HL-60/S4 (cell line): ENCODE results near the gene CDK11B.

Experiments used
- in situ Hi-C: fragments of 300-500 bp; cut with MboI; formaldehyde crosslinking; loops from 2 replicates; pipeline ENCODE4 v1.14.3; 2022; ENCODE audit warnings: low sequenced_read_pairs

Gene CDK11B

DNA sequence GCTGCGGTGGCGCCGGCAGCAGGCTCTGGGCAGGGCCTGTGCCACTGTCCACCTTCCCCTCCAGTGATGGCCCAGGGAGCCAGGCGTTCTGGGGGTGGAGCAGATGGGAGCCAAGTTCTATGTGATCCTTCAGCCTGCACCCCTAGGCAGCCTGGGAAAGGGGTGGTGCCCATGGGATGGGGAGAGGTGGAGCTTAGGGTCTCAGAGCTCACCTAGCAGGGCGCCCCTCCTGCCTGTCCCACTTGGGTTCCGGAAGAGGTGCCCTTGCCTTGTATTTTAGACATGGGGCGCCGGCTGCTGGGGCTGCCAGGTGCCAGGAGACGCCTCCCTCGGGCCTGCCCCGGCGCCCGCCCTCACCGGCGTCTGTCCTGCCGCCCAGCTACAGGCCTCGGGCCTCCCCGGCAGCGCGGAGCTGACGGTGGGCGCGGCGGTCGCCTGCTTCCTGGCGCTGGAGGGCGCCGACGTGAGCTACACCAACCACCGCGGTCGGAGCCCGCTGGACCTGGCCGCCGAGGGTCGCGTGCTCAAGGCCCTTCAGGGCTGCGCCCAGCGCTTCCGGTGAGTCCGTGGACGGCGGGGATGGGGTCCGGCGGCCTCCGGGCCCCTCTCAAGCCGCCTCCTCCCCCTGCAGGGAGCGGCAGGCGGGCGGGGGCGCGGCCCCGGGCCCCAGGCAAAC is 29.9 kb downstream of the CDK11B start:
- in situ Hi-C loops, result no loop called here

DNA sequence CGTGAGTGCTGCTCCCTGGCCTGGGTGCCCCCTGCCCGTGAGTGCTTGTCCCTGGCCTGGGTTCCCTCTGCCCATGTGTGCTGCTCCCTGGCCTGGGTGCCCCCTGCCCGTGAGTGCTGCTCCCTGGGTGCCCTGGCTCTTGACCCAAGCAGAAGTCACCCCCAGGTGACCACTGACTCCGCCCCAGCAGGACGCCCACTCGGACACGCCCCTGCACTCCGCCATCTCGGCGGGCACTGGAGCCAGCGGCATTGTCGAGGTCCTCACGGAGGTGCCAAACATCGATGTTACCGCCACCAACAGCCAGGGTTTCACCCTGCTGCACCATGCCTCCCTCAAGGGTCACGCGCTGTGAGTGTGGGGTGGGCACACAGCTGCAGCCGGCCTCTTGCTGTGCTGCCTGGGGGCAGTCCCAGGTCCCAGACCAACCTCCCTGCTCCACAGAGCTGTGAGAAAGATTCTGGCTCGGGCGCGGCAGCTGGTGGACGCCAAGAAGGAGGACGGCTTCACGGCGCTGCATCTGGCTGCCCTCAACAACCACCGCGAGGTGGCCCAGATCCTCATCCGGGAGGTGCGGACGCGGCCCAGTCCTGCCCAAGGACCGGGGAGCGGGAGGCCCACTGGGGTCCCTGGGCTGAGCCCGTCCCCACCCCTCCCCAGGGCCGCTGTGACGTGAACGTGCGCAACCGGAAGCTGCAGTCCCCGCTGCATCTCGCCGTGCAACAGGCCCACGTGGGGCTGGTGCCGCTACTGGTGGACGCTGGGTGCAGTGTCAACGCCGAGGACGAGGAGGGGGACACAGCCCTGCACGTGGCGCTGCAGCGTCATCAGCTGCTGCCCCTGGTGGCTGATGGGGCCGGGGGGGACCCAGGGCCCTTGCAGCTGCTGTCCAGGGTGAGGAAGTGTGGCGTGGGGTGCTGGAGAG is 30.7 kb downstream of the CDK11B start:
- in situ Hi-C loops, result no loop called here

DNA sequence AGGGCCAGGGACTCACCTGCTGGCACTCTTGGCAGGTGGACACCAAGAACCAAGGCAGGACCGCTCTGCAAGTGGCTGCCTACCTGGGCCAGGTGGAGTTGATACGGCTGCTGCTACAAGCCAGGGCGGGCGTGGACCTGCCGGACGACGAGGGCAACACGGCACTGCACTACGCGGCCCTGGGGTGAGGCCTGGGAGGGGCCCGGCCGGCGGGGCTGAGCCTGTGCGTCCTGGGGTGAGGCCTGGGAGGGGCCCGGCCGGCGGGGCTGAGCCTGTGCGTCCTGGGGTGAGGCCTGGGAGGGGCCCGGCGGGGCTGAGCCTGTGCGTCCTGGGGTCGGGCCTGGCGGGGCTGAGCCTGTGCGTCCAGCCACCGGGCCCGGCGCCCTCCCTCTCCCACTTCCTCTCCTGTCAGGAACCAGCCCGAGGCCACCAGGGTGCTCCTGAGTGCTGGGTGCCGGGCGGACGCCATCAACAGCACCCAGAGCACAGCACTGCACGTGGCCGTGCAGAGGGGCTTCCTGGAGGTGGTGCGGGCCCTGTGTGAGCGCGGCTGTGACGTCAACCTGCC is 31.5 kb downstream of the CDK11B start:
- in situ Hi-C loops, result no loop called here

DNA sequence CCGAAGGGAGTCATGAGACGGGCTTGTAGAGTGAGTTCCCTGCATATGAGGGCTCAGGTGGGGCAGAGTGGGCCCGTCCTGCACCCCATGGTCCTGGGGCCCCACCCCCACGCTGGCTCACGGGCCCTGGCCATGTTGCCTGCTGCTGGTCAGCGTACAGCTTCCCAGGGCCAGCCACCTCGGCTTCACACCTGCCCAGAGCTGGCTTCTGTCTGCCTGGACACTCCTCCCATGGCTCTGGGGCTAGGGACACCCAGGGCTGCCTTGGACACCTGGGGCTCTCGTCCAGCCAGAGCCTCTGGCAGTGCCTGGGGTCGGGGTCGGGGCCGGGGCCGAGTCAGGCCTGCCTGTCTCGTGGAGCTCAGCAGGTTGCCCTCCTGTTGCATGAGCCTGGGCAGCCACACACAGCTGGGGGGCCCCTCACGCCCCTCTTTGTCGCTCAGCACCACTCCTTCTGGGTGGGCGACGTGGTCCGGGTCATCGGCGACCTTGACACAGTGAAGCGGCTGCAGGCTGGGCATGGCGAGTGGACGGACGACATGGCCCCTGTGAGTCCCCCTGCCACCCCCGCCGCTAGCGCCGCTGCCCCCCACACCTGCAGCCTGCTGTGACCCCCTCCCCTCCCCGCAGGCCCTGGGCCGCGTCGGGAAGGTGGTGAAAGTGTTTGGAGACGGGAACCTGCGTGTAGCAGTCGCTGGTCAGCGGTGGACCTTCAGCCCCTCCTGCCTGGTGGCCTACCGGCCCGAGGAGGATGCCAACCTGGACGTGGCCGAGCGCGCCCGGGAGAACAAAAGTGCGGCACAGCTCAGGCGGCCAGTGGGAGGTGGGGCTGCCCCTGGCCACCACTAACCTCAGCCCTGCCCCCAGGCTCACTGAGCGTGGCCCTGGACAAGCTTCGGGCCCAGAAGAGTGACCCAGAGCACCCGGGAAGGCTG is 32.3 kb downstream of the CDK11B start:
- in situ Hi-C loops, result no loop called here

DNA sequence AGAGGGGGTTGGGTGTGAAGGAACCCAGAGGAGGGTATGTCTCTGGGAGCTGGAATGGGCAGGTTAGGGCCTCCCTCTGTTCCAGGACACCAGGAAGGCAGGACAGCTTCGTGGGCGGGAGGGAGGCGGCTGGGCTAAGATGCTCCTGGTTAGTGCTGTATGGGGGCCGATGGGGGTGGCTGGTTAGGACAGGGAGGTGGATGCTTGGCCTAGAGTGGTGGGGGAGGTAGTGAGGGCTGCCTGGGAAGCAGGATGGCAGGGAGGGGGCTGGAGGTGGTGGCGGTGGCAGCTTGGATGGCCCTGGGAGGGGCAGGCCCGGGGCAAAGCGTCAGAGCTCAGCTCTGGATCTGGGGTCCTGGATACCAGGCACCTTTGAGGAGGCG is 33.0 kb downstream of the CDK11B start:
- in situ Hi-C loops, result no loop called here

DNA sequence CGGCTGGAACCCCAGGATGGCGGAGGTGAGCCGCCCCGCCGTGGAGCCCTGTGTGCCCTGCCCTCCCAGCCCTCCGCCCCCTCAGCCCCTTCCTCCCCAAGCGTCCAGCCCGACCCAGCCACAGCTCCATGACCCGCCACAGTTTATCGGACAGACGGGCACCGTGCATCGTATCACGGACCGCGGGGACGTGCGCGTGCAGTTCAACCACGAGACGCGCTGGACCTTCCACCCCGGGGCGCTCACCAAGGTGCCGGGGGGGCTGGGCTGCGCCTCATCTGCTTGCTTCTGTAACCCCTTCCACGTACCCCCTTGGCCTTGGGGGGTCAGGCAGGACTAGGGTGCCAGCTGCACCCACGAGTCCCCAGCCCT is 33.4 kb downstream of the CDK11B start:
- in situ Hi-C loops, result no loop called here

DNA sequence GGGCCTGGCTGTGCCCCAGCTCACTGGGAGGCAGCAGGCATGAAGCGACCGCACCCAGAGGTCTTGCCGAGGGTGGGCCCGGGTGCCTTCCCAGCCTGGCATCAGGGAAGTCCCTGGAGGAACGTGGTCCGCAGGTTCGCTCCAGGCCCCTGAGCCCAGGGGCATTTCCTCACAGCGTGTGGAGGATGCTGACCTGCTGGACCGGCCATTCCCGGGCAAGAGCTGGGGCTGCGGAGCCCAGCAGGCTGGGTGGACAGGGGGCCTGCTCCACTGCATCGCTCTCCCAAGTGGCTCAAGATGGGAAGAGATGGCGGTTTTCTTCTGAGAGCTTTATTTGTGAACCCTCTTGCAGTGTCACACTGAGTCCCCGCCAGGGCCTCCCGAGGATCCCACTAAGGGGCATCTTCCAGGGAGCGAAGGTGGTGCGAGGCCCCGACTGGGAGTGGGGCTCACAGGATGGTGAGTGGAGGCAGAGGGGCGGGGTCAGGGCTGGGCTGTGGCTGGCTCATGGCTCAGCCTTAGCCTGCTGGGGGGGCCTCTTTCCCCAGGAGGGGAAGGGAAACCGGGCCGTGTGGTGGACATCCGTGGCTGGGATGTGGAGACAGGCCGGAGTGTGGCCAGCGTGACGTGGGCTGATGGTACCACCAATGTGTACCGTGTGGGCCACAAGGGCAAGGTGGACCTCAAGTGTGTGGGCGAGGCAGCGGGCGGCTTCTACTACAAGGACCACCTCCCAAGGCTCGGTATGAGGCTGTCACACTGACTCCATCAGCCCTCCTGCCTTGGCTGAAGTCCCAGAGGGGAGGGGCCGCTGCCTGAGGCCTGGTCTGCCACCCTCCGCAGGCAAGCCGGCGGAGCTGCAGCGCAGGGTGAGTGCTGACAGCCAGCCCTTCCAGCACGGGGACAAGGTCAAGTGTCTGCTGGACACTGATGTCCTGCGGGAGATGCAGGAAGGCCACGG is 34.1 kb downstream of the CDK11B start:
- in situ Hi-C loops, result no loop called here

DNA sequence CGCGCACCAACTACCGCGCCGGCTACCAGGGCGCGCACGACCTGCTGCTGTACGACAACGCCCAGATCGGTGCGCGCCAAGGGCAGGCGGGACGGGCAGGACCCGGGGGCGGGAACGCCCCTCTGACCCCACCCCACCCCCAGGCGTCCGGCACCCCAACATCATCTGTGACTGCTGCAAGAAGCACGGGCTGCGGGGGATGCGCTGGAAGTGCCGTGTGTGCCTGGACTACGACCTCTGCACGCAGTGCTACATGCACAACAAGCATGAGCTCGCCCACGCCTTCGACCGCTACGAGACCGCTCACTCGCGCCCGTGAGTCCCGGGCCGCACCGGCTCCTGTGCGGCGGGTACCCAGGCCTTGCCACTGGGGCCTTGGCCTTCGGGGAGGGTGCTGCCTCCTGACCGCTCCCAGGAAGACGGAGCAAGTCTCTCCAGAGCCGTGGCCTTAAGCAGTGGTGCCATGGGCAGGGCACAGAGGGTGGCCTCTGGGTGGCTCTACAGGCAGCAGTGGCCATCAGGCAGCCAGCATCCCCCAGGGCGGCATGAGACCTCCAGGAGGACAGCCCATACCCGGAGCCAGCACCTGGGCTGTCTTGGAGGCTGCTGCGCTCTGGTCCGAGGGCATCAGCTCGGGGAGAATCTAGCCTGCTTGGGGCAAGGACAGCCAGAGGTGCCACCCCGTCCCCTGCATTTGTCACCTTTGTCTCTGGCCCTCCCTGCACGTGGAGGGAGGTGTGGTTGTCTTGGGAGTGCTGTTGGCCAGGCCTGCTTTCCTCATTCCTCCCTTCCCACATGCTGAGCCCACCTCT is 35.0 kb downstream of the CDK11B start:
- in situ Hi-C loops, result no loop called here

DNA sequence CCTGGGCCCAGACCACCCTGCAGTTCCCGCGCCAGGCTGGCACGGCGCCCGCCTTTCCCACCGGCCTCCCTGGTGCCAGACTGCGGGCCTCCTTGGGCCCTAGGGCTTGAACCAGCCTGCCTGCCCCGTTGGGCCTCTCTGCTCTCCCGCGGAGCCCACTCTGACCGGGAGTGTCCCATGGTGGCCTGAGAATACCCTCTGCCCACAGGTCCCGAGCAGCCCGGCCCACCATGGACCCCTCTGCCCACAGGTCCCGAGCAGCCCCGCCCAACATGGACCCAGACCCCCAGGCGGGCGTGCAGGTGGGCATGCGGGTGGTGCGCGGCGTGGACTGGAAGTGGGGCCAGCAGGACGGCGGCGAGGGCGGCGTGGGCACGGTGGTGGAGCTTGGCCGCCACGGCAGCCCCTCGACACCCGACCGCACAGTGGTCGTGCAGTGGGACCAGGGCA is 35.6 kb downstream of the CDK11B start:
- in situ Hi-C loops, result no loop called here

DNA sequence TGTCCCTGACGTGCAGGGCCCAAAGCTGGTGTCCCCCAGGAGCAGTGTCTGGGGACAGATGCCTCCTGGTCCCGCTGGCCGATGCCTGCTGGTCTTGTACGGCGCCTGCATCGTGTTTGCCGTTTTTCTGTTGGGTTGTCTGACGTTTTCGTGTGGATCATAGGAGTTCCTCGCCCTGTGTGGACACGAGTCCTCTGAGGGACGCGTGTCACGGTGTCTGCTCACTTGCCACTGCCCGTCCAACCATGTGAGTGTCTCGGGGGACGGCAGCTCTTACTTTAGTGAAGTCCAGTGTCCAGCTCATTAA is 36.1 kb downstream of the CDK11B start:
- in situ Hi-C loops, result no loop called here

DNA sequence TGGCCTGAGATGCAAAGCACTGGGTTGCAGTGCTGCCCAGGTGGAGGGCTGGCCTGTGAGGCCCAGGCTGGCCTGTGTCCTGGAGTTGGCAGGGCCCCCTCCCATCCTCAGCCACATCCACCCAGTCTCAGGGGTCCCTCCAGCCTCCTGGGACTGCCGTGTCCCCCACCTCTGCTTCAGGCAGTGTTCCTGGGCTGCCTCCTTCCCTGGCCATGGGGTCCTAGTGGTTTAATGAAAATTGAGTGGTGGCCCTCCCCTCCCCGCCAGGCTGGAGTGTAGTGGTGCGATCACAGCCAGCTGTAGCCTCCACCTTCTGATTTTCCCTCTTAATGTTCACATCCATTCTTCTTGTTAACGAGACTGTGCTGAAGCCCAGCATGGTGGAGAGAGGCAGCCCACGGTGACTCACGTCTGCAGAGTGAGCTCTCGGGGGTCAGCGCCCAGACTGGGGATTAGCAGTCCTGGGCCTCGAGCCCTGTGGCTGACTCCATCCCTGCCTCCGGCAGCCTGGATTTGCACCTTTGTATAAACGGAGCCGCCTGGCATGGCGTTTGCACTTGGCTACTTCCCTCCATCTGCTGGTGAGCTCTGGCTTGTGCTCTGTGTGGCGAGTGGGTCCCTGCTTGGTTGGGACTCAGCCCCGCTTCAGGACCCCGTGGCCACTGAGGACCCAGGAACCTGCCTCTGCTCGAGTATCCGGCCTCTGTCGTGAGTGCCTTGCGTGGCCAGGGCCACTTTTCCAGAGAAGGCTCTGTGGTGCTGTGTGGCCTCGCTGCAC is 36.6 kb downstream of the CDK11B start:
- in situ Hi-C loops, result no loop called here

DNA sequence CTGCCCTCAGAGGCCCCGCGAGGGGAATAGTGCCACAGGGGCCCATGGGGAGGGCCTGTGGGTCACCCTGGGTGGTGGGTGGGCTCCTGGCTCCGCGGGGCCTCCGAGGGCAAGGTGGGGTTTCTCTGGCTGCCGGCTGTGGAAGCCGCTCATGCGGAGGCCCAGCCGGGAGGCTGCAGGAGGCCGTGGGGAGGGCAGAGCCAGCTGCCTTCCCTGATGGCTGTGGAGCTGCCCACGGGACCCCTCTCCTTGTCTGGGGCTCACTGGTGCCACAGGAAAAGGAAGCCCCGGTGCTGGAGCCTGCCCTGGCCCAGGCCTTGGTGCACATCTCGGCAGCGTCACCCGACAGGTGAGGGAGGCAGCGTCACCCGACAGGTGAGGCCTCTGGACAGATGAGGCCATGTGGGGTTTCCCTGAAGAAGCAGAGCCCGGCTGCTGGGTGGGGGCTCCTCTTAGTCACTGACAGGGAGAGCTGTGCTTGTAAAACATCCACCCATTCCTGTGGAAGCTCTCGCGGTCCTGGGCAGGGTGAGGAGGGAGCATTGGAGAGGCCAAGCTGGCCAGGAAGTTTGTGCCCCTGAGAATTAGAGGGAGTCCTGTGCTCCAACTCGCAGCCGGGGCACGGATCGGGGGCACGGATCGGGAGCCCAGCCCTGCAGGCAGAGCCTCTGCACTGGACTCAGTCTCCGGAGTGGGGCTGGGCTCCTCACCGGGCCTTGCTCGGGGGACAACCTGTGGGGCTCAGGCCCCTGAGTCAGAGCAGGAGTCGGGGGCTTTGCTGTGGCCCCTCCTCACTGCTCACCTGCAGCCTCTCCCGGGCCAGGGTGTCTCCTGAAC is 37.4 kb downstream of the CDK11B start:
- in situ Hi-C loops, result no loop called here

DNA sequence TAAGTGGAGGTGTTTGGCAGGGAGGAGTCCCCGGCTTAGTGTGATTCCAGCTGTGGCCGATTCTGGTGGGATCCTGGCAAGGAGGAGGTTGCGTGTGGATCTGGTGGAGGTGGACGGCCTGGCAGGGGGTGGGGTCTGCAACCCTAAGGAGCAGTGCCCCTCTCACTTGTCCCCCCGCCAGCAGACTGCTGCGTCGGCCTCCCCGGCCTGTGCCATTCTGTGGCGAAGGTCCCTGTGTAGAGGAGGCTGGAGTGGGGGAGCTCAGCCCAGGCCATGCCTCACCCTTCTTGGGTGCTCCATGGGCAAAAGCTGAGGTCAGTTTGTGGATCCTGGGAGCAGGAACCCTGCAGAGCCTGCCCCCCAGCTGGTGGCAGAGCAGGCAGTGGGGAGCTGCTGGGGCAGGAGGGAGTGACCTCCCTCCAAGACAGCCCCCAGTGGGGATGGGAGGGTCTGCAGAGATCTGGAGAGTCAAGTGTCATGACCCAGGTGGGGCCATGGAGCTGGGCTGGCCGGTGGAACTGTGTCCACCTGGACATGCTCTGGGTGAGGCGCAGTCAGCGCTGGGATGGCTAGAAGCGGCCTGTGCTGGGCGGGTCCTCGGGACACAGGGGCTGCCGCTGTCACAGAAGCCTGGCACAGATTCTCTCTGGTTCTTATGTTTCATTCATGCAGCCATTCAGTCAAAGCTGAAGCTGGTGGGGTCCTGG is 38.2 kb downstream of the CDK11B start:
- in situ Hi-C loops, result no loop called here

DNA sequence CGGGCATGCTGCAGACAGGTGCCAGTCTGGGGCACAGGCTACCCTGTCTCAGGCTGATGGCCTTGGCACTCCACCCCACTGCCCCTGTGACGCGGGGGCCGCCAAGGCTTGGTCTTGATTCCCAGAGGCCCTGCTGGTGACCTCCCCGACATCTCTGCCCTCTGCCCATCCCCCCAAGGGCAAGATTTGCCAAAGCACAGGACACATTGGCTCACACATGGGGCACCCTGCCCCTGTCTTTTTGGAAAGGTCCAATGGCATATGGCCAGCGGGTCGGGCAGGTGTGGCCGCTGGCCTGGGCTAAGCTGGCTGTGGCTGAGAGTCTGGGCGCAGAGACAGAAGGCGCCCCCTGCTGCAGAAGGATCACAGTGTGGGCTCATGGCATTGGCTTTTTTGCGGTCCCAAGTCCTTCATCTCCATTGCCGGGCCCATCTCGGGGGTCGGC is 38.9 kb downstream of the CDK11B start:
- in situ Hi-C loops, result no loop called here

DNA sequence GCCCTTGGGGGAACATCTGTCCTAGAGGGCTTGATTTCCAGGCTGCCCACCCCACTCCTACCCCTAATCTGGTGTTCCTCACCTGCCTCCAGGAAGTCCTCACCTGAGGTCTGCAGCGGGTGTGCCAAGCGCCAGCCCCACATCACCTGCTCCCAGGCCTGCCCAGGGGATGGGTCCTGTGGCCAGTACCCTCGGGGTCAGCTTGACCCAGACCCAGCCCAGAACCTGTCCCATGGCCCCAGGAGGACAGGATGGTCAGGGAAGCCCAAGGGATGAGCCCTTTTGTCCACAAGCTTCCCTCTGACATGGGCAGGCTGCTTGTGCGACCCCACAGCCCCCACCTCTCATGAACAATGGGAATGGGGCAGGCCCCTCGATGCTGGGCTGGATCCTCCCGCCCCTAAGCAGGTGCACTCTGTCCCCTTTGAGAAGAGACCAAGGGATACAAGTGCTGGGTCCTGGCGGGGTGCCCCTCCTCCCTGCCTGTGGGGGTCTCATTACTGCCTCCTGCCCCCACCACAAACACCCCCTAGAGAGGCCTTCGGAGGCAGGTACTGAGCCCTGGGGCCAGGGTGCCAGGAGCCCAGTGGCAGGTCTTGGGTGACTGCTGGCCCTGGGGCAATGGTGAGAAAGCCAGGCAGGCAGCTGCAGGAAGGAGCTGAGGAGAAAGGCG is 40.3 kb downstream of the CDK11B start:
- in situ Hi-C loops, result no loop called here

DNA sequence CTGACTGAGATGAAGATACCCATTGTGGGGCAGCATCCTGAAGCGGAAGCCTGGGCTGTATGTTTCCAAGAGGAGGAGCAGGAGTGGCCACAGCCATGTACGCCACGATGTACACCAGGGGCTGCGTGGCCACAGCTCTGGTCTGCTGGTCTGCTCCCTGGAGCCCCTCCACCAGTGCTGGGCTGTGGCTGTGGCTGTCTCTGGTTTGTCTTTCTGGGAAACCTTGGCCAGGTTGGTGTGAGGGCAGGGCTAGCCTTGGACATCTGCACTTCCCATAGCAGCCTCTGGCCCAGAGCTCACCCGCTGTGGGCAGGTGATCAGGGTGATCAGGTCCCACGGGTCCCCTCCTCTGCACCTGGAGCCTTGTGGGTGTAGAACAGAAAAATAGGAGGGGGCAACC is 40.9 kb downstream of the CDK11B start:
- in situ Hi-C loops, result no loop called here
